Measurements from ENCODE around the gene SERPINA4. TPM values are rescaled to one million over a fixed set of nuclear protein-coding genes. Genes with fewer than 3 reads are reported as not detected.

Gene SERPINA4
- total RNA-seq (2014; rRNA removed; shearing (Covaris generic)) = not detected in 2 replicates

GRCh38 chr14:94560751-94561655 is at the start of gene SERPINA4:
SERPINA4 (plus strand) TSS chr14:94561442; CDS start chr14:94563483, 2,041 bp downstream.

GRCh38 chr14:94581127-94581999 is 20.1 kb downstream of the SERPINA4 start, which contains the start of gene SERPINA5:
SERPINA5 (plus strand) TSS chr14:94581426; CDS start chr14:94587363, 5,937 bp downstream.

GRCh38 chr14:94612174-94612573 is 50.9 kb downstream of the SERPINA4 start, which contains the start of gene SERPINA3:
SERPINA3 (plus strand) TSS chr14:94612391; CDS start chr14:94614442, 2,051 bp downstream.

Other genes with a start within 250 kb of the SERPINA4 start
- 0.26 and 0.32 TPM in 2 replicates for gene SERPINA6, start 238.1 kb upstream of the SERPINA4 start, total RNA-seq (2014; rRNA removed; shearing (Covaris generic))
- gene SERPINA2, start 194.7 kb upstream of the SERPINA4 start, total RNA-seq (2014; rRNA removed; shearing (Covaris generic)) = not detected in 2 replicates
- 3.0 and 4.0 TPM in 2 replicates for gene SERPINA1, start 172.8 kb upstream of the SERPINA4 start, total RNA-seq (2014; rRNA removed; shearing (Covaris generic))
- not detected in 2 replicates for gene SERPINA11, start 108.6 kb upstream of the SERPINA4 start, total RNA-seq (2014; rRNA removed; shearing (Covaris generic))
- gene SERPINA9, start 85.2 kb upstream of the SERPINA4 start, total RNA-seq (2014; rRNA removed; shearing (Covaris generic)) = not detected in 2 replicates
- gene SERPINA12, start 52.0 kb upstream of the SERPINA4 start, total RNA-seq (2014; rRNA removed; shearing (Covaris generic)) = not detected in 2 replicates
- 11.8 and 14.3 TPM in 2 replicates for gene SERPINA5, start 20.0 kb downstream of the SERPINA4 start, total RNA-seq (2014; rRNA removed; shearing (Covaris generic))
- 357 and 360 TPM in 2 replicates for gene SERPINA3, start 50.9 kb downstream of the SERPINA4 start, total RNA-seq (2014; rRNA removed; shearing (Covaris generic))
- 1.8 and 2.6 TPM in 2 replicates for gene GSC, start 208.7 kb downstream of the SERPINA4 start, total RNA-seq (2014; rRNA removed; shearing (Covaris generic))

Data from A375 (cell line).